PFSK-1 (cell line): ENCODE measurements around the gene ACP6.

Experiments
- FOXP2 ChIP-seq: optimal IDR thresholded peaks from 2 replicates; pipeline ENCODE3; 2011; ENCODE audit warnings: borderline replicate concordance, control low read depth, inconsistent platforms; ENCODE audit not compliant: insufficient read depth; ENCODE audit errors: extremely low read length, extremely low read depth
- POLR2AphosphoS5 ChIP-seq: IDR thresholded peaks from 2 replicates; pipeline ENCODE4 v1.6.1; 2012; ENCODE audit warnings: low read depth, mild to moderate bottlenecking, control low read depth, low read length, moderate library complexity
- SIN3A ChIP-seq: IDR thresholded peaks from 2 replicates; pipeline ENCODE4 v1.6.1; 2012; ENCODE audit warnings: mild to moderate bottlenecking, low read length, moderate library complexity, borderline replicate concordance; ENCODE audit not compliant: insufficient read depth
- TAF1 ChIP-seq: IDR thresholded peaks from 2 replicates; pipeline ENCODE4 v1.6.1; 2012; ENCODE audit warnings: low read length, control low read depth, borderline replicate concordance; ENCODE audit not compliant: insufficient read depth
- TF ChIP-seq, protein P1 (sequence below), 2 experiments: IDR thresholded peaks; 2 replicates each; pipeline versions ENCODE4 v1.6.1 to v1.8.0; 2011 to 2012; ENCODE audit warnings: low read depth in 2 of 2, low read length in 2 of 2, control low read depth in 1 of 2, inconsistent platforms in 1 of 2, mild to moderate bottlenecking in 1 of 2, moderate library complexity in 1 of 2; ENCODE audit not compliant: insufficient read depth in 1 of 2

DNA sequence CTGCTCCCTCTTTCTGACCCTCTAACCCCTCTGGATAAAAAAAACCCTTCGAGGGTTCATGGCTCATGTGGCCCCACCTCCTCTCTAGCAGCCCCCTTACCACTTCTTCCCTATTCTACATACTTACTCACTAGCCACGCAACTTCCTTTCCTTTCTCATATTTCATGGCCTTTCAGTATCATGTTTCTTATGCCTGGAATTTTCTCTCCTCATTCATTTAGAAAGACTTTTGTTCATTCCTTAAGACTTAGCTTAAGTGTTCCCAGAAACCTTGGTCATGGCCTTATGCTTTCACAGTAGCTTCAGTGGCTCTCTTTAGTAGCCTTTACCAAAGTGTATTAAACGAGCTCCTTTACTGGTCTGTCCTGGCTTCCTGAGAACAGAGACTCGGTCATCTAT, 6.1 kb downstream of the ACP6 start:
- TF ChIP-seq POLR2AphosphoS5 (no peak), TAF1 (no peak), FOXP2 (no peak), SIN3A (no peak)
- TF ChIP-seq, protein P1, sequence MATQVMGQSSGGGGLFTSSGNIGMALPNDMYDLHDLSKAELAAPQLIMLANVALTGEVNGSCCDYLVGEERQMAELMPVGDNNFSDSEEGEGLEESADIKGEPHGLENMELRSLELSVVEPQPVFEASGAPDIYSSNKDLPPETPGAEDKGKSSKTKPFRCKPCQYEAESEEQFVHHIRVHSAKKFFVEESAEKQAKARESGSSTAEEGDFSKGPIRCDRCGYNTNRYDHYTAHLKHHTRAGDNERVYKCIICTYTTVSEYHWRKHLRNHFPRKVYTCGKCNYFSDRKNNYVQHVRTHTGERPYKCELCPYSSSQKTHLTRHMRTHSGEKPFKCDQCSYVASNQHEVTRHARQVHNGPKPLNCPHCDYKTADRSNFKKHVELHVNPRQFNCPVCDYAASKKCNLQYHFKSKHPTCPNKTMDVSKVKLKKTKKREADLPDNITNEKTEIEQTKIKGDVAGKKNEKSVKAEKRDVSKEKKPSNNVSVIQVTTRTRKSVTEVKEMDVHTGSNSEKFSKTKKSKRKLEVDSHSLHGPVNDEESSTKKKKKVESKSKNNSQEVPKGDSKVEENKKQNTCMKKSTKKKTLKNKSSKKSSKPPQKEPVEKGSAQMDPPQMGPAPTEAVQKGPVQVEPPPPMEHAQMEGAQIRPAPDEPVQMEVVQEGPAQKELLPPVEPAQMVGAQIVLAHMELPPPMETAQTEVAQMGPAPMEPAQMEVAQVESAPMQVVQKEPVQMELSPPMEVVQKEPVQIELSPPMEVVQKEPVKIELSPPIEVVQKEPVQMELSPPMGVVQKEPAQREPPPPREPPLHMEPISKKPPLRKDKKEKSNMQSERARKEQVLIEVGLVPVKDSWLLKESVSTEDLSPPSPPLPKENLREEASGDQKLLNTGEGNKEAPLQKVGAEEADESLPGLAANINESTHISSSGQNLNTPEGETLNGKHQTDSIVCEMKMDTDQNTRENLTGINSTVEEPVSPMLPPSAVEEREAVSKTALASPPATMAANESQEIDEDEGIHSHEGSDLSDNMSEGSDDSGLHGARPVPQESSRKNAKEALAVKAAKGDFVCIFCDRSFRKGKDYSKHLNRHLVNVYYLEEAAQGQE (IDR thresholded peaks at IDR 0.05; ENCODE audit: insufficient read depth in 1 of 2, low read depth in 2 of 2, low read length in 2 of 2): no peak
